Measurements from ENCODE around the gene SLC2A5. TPM values are rescaled to one million over a fixed set of nuclear protein-coding genes. Genes with fewer than 3 reads are reported as not detected.

The SLC2A5 gene
- total RNA-seq, 3 donors from 2014 or later: 2.3 to 2.8 (median 2.7) TPM

DNA sequence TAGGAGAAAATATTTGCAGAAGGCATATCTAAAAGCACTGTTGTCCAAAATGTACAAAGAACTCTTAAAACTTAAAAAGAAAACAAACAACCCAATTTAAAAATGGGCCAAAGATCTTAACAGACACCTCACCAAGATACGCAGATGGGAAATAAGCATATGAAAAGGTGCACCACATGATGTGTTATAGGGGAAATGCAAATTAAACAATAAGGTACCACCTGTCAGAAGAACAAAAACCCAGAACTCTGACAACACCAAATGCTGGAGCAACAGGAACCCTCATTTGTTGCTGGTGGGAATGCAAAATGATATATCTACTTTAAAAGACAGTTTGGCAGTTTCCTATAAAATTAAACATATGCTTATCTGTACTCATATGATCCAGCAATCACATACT lies 18.1 kb downstream of the SLC2A5 start:
- no peak for DNase-seq (ENCODE audit: low spot score in 2 of 2)
- H3K36me3 ChIP-seq: no peaks in the 10 kb centered on the region
- intact Hi-C loops (cut with DNase I; ENCODE audit: low total_unique reads): loop anchor here (2.0 kb wide), 1 partner anchor 55 kb away; no protein-coding TSS in a partner anchor
- TF ChIP-seq POLR2A (IDR thresholded peaks at IDR 0.05): no peak
- TF ChIP-seq CTCF (IDR thresholded peaks at IDR 0.05): no peak
- no peak for TF ChIP-seq POLR2AphosphoS5 (IDR thresholded peaks at IDR 0.05)
- H3K27me3 ChIP-seq: no peaks in the 10 kb centered on the region
- no peak overlapping the region for H3K27ac ChIP-seq
- no peak overlapping the region for H3K4me3 ChIP-seq
- H3K9me3 ChIP-seq: no peaks in the 10 kb centered on the region
- no peaks in the 10 kb centered on the region for H3K4me1 ChIP-seq

- intact Hi-C loops (cut with DNase I; ENCODE audit: low total_unique reads): loop anchor here (2.0 kb wide), 1 partner anchor 56 kb away; no protein-coding TSS in a partner anchor
- TF ChIP-seq CTCF (IDR thresholded peaks at IDR 0.05) (no peak), POLR2A (IDR thresholded peaks at IDR 0.05) (no peak), POLR2AphosphoS5 (IDR thresholded peaks at IDR 0.05) (no peak)
- no peaks in the 10 kb centered on the region for H3K36me3 ChIP-seq
- H3K27ac ChIP-seq: no peak overlapping the region
- no peaks in the 10 kb centered on the region for H3K9me3 ChIP-seq
- DNase-seq (ENCODE audit: low spot score in 2 of 2): no peak
- H3K27me3 ChIP-seq: no peaks in the 10 kb centered on the region
- H3K4me1 ChIP-seq: no peaks in the 10 kb centered on the region
- no peak overlapping the region for H3K4me3 ChIP-seq
Observed at GRCh38 chr1:9050803-9051202, 18.6 kb downstream of the SLC2A5 start.

DNA sequence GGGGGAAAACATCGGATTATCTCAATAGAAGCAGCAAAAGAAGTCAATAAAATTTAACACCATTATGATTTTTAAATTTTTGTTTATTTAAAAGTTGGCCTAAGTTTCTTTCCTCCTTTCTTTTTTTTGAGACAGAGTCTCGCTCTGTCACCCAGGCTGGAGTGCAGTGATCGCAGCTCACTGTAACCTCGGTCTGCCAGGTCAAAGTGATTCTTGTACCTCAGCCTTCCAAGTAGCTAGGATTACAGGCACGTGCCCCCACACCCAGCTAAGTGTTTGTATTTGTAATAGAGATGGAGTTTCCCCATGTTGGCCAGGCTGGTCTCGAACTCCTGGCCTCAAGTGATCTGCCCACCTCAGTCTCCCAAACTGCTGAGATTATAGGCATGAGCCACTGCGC lies 20.9 kb downstream of the SLC2A5 start:
- intact Hi-C loops (cut with DNase I; ENCODE audit: low total_unique reads): no loop called here
- no peaks in the 10 kb centered on the region for H3K36me3 ChIP-seq
- H3K9me3 ChIP-seq: no peaks in the 10 kb centered on the region
- TF ChIP-seq POLR2AphosphoS5 (IDR thresholded peaks at IDR 0.05) (no peak), POLR2A (IDR thresholded peaks at IDR 0.05) (no peak), CTCF (IDR thresholded peaks at IDR 0.05) (no peak)
- DNase-seq (ENCODE audit: low spot score in 2 of 2): no peak
- H3K27ac ChIP-seq: no peak overlapping the region
- H3K4me1 ChIP-seq: no peaks in the 10 kb centered on the region
- no peaks in the 10 kb centered on the region for H3K27me3 ChIP-seq
- H3K4me3 ChIP-seq: no peak overlapping the region

- no peaks in the 10 kb centered on the region for H3K36me3 ChIP-seq
- no peak overlapping the region for H3K4me3 ChIP-seq
- TF ChIP-seq CTCF (IDR thresholded peaks at IDR 0.05): no peak
- no peak for TF ChIP-seq POLR2A (IDR thresholded peaks at IDR 0.05)
- no peak for TF ChIP-seq POLR2AphosphoS5 (IDR thresholded peaks at IDR 0.05)
- no peaks in the 10 kb centered on the region for H3K4me1 ChIP-seq
- H3K9me3 ChIP-seq: no peaks in the 10 kb centered on the region
- H3K27me3 ChIP-seq: no peaks in the 10 kb centered on the region
- DNase-seq (ENCODE audit: low spot score in 2 of 2): no peak
- intact Hi-C loops (cut with DNase I; ENCODE audit: low total_unique reads): no loop called here
- H3K27ac ChIP-seq: no peak overlapping the region
Observed at GRCh38 chr1:9047019-9047418, 22.4 kb downstream of the SLC2A5 start.

DNA sequence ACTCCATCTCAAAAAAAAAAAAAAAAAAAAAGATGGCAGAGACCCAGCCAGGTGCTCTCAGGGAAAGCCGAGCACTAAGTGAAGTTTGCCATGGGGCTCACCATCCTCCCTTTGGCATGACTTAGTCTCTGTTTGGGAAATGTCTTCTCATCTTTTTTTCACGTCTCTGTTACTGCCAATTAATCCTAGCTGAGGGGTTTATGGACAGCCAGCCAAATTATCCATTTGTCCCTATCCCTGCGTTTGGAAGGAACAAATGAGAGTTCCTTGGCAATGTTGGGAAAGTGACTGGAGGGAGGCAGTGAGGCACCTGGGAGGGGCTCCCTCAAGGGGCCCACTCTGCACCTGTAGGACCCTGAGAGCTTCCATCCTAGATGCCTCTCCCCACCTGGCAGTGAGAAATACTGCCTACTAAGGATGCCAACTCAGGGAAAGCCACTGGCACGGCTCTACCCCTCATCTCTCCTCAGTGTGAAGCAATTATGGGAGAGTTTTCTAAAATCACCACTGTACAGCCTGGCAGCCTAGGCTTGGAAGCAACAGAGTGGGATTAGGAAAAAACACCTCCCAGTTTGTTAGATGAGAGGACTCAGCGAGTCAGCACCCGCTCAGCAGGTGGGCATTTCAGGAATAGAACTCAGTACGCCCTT lies 23.4 kb downstream of the SLC2A5 start:
- Histone ChIP-seq H3K4me3 (no peak overlapping the region), H3K27me3 (no peaks in the 10 kb centered on the region), H3K36me3 (no peaks in the 10 kb centered on the region), H3K4me1 (no peaks in the 10 kb centered on the region), H3K27ac (no peak overlapping the region), H3K9me3 (no peaks in the 10 kb centered on the region)
- DNase-seq (ENCODE audit: low spot score in 2 of 2): no peak
- intact Hi-C loops (cut with DNase I; ENCODE audit: low total_unique reads): no loop called here
- TF ChIP-seq POLR2AphosphoS5 (IDR thresholded peaks at IDR 0.05) (no peak), CTCF (IDR thresholded peaks at IDR 0.05) (no peak), POLR2A (IDR thresholded peaks at IDR 0.05) (no peak)
